Measurements from ENCODE around the gene KRTAP19-8.

The KRTAP19-8 gene

DNA sequence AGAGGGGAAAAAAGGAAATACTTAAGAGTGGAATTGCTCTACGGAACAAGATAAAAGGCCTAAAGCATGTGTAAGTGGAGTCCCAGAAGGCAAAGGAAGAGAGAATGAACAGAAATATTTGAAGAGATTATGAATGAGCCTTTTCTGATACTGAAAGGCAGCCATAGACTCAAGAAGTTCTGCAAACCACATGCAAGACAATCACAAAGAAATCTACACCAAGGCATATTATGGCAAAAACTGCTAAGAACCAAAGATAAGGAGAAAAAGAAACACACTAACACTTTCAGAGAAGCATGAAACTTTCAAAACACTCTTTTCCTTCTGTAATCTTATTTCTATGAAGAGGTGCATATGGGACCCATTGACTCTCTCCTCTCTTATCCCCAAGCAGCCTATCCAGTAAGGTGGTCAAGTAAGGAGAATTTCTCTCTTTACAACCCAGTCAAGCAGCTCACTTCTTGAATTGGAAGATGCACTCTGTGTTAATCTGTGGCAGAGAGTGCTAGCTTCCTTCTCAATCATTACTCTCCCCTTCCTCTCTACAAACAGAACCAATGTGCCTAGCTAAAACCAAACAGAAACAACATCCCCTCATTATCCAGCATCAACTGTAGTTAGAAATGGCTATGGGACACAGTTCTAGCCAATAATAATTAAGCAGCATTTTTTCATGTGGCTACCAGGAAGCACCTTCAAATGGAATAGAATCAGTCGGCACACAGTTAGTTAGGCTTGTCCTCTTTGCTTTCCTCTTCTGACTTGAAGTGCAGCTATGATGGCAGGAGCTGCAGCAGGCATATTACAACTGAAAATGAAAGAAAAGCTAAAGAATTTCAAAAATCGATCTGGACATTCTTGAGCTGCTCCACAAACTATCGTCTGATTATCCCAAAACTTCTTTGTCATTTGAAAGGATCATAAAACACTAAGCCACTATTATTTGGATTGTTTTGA, 25.9 kb downstream of the KRTAP19-8 start:
- DNase-seq (ENCODE audit: low spot score), result no peak

- no peak for DNase-seq (ENCODE audit: low spot score)
Observed at GRCh38 chr21:31011412-31011811, 26.9 kb downstream of the KRTAP19-8 start.

DNA sequence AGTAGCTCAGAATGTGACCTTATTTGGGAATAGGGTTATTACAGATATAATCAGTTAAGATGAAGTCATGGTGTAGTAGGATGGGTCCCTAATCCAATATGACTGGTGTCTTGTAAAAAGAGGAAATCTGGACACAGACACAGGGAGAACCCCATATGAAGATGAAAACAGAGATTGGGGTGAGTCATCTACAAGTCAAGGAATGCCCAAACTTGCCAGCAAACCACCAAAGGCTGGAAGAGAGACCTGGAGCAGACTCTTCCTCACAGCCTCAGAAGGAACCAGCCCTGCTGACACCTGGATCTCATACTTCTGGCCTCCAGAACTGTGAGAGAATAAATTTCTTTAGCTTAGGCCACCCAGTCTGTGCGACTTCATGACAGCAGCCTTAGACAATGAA, 29.9 kb downstream of the KRTAP19-8 start:
- no peak for DNase-seq (ENCODE audit: low spot score)

DNA sequence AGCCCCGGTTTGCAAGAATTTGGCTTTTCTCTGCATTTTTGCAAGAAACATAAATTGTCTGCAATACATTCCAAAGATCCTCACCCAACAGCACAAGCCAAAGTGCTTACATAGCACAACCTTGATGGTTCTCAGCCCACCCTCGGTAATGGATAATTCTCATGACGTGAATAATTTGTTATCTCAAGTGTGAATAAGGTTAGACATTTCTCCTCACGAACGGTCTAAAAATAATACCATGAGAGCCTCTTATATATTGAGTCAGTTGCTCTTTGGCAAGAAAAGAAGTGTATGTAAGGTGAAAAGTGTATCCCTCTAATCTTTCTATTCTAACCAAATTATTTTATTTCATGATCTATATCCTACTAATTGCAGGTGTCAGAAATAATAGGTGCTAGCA, 33.3 kb downstream of the KRTAP19-8 start:
- no peak for DNase-seq (ENCODE audit: low spot score)

- no peak for DNase-seq (ENCODE audit: low spot score)
Observed at GRCh38 chr21:31003471-31003870, 34.8 kb downstream of the KRTAP19-8 start.

GRCh38 chr21:30997541-30997940, 40.7 kb downstream of the KRTAP19-8 start:
- no peak for DNase-seq (ENCODE audit: low spot score)

GRCh38 chr21:30996728-30997127, 41.5 kb downstream of the KRTAP19-8 start:
- no peak for DNase-seq (ENCODE audit: low spot score)

GRCh38 chr21:30994932-30995331, 43.3 kb downstream of the KRTAP19-8 start:
- DNase-seq (ENCODE audit: low spot score), result no peak

GRCh38 chr21:30990514-30991262, 47.6 kb downstream of the KRTAP19-8 start:
- DNase-seq (ENCODE audit: low spot score), result no peak

GRCh38 chr21:30988706-30989105, 49.6 kb downstream of the KRTAP19-8 start:
- no peak for DNase-seq (ENCODE audit: low spot score)

All from hematopoietic multipotent progenitor cell treated with erythropoietin and hydrocortisone succinate and interleukin-3 and kit ligand, for 17 days (in vitro differentiated cells).